Right ventricle myocardium superior (tissue), 1 donor: ENCODE data around the gene MDH1B. TPM values are rescaled to one million over a fixed set of nuclear protein-coding genes. Genes with fewer than 3 reads are reported as not detected.
"Not testable (repeated sequence)": the region's sequence is repeated elsewhere in the genome, so short reads cannot be mapped to it uniquely, and the experiment has no call there.

Source experiments
- ATAC-seq: fragments of 200-7000 bp; cut with Tn5 transposase; one replicate; pipeline ENCODE4 v1.9.1; 2020; ENCODE audit warnings: mild to moderate bottlenecking; ENCODE audit not compliant: poor library complexity
- DNase-seq: peaks from one replicate; pipeline ENCODE4 v3.0.0-alpha.2; 2020
- intact Hi-C: fragments of 100-400 bp; cut with DNase I; formaldehyde crosslinking; loops from one replicate; pipeline ENCODE4 v1.11.2; 2022
- total RNA-seq: library from RNA; stranded (reverse); fragmentation: NEBNext Ultra II Directional; extraction: Animal tissue kit (Norgen Biotek cat#: 25700); gene quantifications from one replicate; pipeline ENCODE4 v1.2.1, GENCODE V29; 2021
- donor health status: DM: no; HTN: yes; CAD: no; lungs with severe emphysema.

Gene MDH1B
- total RNA-seq, 1 donor from 2014 or later: 0.54 TPM

GRCh38 chr2:206783718-206784117 is 18.6 kb upstream of the MDH1B start:
- DNase-seq (no peak), ATAC-seq (no peak)
- intact Hi-C loops: loop anchor here (5.0 kb wide), 1 partner anchor 86 kb away; no protein-coding TSS in a partner anchor

GRCh38 chr2:206780671-206781070 is 15.5 kb upstream of the MDH1B start:
- intact Hi-C loops: loop anchor here (5.0 kb wide), 1 partner anchor 83 kb away; no protein-coding TSS in a partner anchor
- ATAC-seq: no peak

GRCh38 chr2:206776432-206776831 is 11.3 kb upstream of the MDH1B start:
- ATAC-seq: no peak
- DNase-seq: no peak
- intact Hi-C loops: no loop called here

More at GRCh38 chr2:206780671-206781070, 15.5 kb upstream of the MDH1B start:
- no peak for DNase-seq

- DNase-seq (no peak), ATAC-seq (no peak)
Measured at GRCh38 chr2:206774871-206775270, 9.7 kb upstream of the MDH1B start.

GRCh38 chr2:206766057-206766930 is 1.2 kb upstream of the MDH1B start:
- DNase-seq: no peak
- no peak for ATAC-seq
- intact Hi-C loops: no loop called here

More at GRCh38 chr2:206774871-206775270, 9.7 kb upstream of the MDH1B start:
- intact Hi-C loops: no loop called here

- ATAC-seq: no peak
- intact Hi-C loops: no loop called here
- no peak for DNase-seq
Measured at GRCh38 chr2:206764673-206765241, 371 bp downstream of the MDH1B start.

- DNase-seq (no peak), ATAC-seq (no peak)
- intact Hi-C loops: no loop called here
Measured at GRCh38 chr2:206756816-206757215, 8.3 kb downstream of the MDH1B start.

GRCh38 chr2:206740800-206741199 is 24.3 kb downstream of the MDH1B start:
- DNase-seq: no peak
- no peak for ATAC-seq
- intact Hi-C loops: no loop called here

- intact Hi-C loops: no loop called here
- ATAC-seq (no peak), DNase-seq (no peak)
Measured at GRCh38 chr2:206739271-206739670, 25.9 kb downstream of the MDH1B start.

- no peak for DNase-seq
Measured at GRCh38 chr2:206736935-206737334, 28.2 kb downstream of the MDH1B start.

GRCh38 chr2:206733341-206733740 is 31.8 kb downstream of the MDH1B start:
- ATAC-seq: no peak

More at GRCh38 chr2:206736935-206737334, 28.2 kb downstream of the MDH1B start:
- intact Hi-C loops: no loop called here
- ATAC-seq: no peak

GRCh38 chr2:206728277-206729199 is 36.6 kb downstream of the MDH1B start:
- peak; percentile 70 for ATAC-seq
- intact Hi-C loops: no loop called here
- no peak for DNase-seq

More at GRCh38 chr2:206733341-206733740, 31.8 kb downstream of the MDH1B start:
- intact Hi-C loops: no loop called here
- no peak for DNase-seq

- ATAC-seq: no peak
- no peak for DNase-seq
- intact Hi-C loops: no loop called here
Measured at GRCh38 chr2:206727287-206727686, 37.8 kb downstream of the MDH1B start.

GRCh38 chr2:206723288-206723687 is 41.8 kb downstream of the MDH1B start:
- intact Hi-C loops: no loop called here
- ATAC-seq: no peak
- DNase-seq: no peak

GRCh38 chr2:206721256-206721920 is 43.7 kb downstream of the MDH1B start:
- DNase-seq (no peak), ATAC-seq (no peak)
- intact Hi-C loops: no loop called here

- ATAC-seq (no peak), DNase-seq (no peak)
- intact Hi-C loops: no loop called here
Measured at GRCh38 chr2:206718296-206718695, 46.8 kb downstream of the MDH1B start, which contains the start of gene DYTN. Gene DYTN, minus strand, starts transcription at chr2:206718396. Its CDS starts 117 bp downstream, at chr2:206718279.

GRCh38 chr2:206716623-206717022 is 48.5 kb downstream of the MDH1B start:
- intact Hi-C loops: no loop called here
- DNase-seq: no peak
- ATAC-seq: no peak

- DNase-seq, intact Hi-C loops, ATAC-seq: not testable (repeated sequence)
Measured at GRCh38 chr2:206715183-206715582, 49.9 kb downstream of the MDH1B start.
